IMR-90 (cell line): ENCODE results near the gene ZNF575. TPM values are rescaled to one million over a fixed set of nuclear protein-coding genes. Genes with fewer than 3 reads are reported as not detected.

ENCODE experiments used
- ATAC-seq: fragments of 200-7000 bp; cut with Tn5 transposase; 2 replicates; pipeline ENCODE4 v1.9.1; 2020; ENCODE audit warnings: low read depth, mild to moderate bottlenecking, moderate library complexity
- BruUV-seq: library from RNA; stranded (reverse); fragments of 400-500 nt; replicated peaks from 2 replicates; lab custom pipeline; 2021; lab: Mats Ljungman, UMichigan
- CTCF ChIA-PET: fragments of 300-600 bp; formaldehyde crosslinking; extraction: SDS; loops from one replicate; lab custom pipeline; 2021; ENCODE audit warnings: antibody characterized with exemption; lab: Yijun Ruan, JAX
- POLR2A ChIA-PET: fragments of 300-600 bp; sonication (Branson Sonifier 250); formaldehyde crosslinking; loops from one replicate; lab custom pipeline; 2022; ENCODE audit warnings: antibody characterized with exemption; ENCODE audit not compliant: unreplicated experiment; lab: Charles Lee
- DNase-seq: peaks from one replicate; pipeline ENCODE4 v3.0.0; 2013
- H2AFZ ChIP-seq: replicated peaks from 2 replicates; pipeline ENCODE3; 2013; ENCODE audit warnings: low read length, mild to moderate bottlenecking; ENCODE audit not compliant: poor library complexity
- H2AK5ac ChIP-seq: 2 replicates; pipeline ENCODE4 v1.6.1; 2013; ENCODE audit warnings: low read depth, low read length, inconsistent platforms
- H2AK9ac ChIP-seq: replicated peaks from 2 replicates; pipeline ENCODE3; 2013; ENCODE audit warnings: mild to moderate bottlenecking, low read depth, low read length, moderate library complexity; ENCODE audit not compliant: poor library complexity
- H2BK120ac ChIP-seq: 2 replicates; pipeline ENCODE4 v1.6.1; 2013; ENCODE audit warnings: low read depth, low read length, inconsistent platforms
- H2BK15ac ChIP-seq: 3 replicates; pipeline ENCODE4 v1.6.1; 2013; ENCODE audit warnings: low read depth, low read length, inconsistent platforms
- H2BK20ac ChIP-seq: 2 replicates; pipeline ENCODE4 v1.6.1; 2013; ENCODE audit warnings: low read depth, mild to moderate bottlenecking, inconsistent platforms, low read length, moderate library complexity
- H2BK5ac ChIP-seq: 2 replicates; pipeline ENCODE4 v1.6.1; 2013; ENCODE audit warnings: mild to moderate bottlenecking, low read depth, low read length, inconsistent platforms; ENCODE audit not compliant: poor library complexity, severe bottlenecking
- H3K14ac ChIP-seq: replicated peaks from 2 replicates; pipeline ENCODE4 v1.6.1; 2013; ENCODE audit warnings: low read depth, low read length, inconsistent platforms
- H3K18ac ChIP-seq: 2 replicates; pipeline ENCODE4 v1.6.1; 2013; ENCODE audit warnings: low read depth, low read length, control low read depth
- H3K23ac ChIP-seq: 2 replicates; pipeline ENCODE4 v1.6.1; 2013; ENCODE audit warnings: low read depth, low read length, inconsistent platforms
- H3K27ac ChIP-seq: 2 replicates; pipeline ENCODE4 v1.5.1; 2013; ENCODE audit warnings: mild to moderate bottlenecking, control low read depth, low read length; ENCODE audit not compliant: insufficient read depth
- H3K27me3 ChIP-seq: 2 replicates; pipeline ENCODE4 v1.6.1; 2013; ENCODE audit warnings: low read length; ENCODE audit not compliant: control insufficient read depth, insufficient read depth
- H3K36me3 ChIP-seq: 2 replicates; pipeline ENCODE4 v1.6.1; 2013; ENCODE audit warnings: low read length, mixed read lengths; ENCODE audit not compliant: control insufficient read depth, insufficient read depth
- H3K4ac ChIP-seq: 2 replicates; pipeline ENCODE4 v1.6.1; 2013; ENCODE audit warnings: low read depth, low read length, inconsistent platforms
- H3K4me1 ChIP-seq: 2 replicates; pipeline ENCODE4 v1.6.1; 2013; ENCODE audit warnings: low read length, mixed read lengths; ENCODE audit not compliant: control insufficient read depth, insufficient read depth
- H3K4me2 ChIP-seq: 2 replicates; pipeline ENCODE4 v1.6.1; 2013; ENCODE audit warnings: low read depth, mild to moderate bottlenecking, control low read depth, low read length, moderate library complexity
- H3K4me3 ChIP-seq: 2 replicates; pipeline ENCODE4 v1.5.1; 2013; ENCODE audit warnings: low read depth, mild to moderate bottlenecking, control low read depth, low read length, moderate library complexity; ENCODE audit not compliant: insufficient read depth
- H3K56ac ChIP-seq: 2 replicates; pipeline ENCODE4 v1.6.1; 2013; ENCODE audit warnings: low read length, inconsistent platforms; ENCODE audit not compliant: insufficient read depth; ENCODE audit errors: extremely low read depth
- H3K79me1 ChIP-seq, 2 experiments: 2 replicates each; pipeline ENCODE4 v1.6.1; 2013; ENCODE audit warnings: low read length in 2 of 2, inconsistent platforms in 1 of 2, low read depth in 1 of 2
- H3K9ac ChIP-seq: 2 replicates; pipeline ENCODE4 v1.6.1; 2013; ENCODE audit warnings: low read depth, low read length, control low read depth
- H3K9me1 ChIP-seq: 2 replicates; pipeline ENCODE4 v1.6.1; 2013; ENCODE audit warnings: low read length, inconsistent platforms; ENCODE audit not compliant: insufficient read depth
- H3K9me3 ChIP-seq: 2 replicates; pipeline ENCODE4 v1.6.1; 2013; ENCODE audit warnings: low read length; ENCODE audit not compliant: control insufficient read depth, insufficient read depth
- H4K20me1 ChIP-seq: 2 replicates; pipeline ENCODE4 v1.6.1; 2013; ENCODE audit warnings: low read length, inconsistent platforms; ENCODE audit not compliant: insufficient read depth
- H4K5ac ChIP-seq: 2 replicates; pipeline ENCODE4 v1.6.1; 2013; ENCODE audit warnings: mild to moderate bottlenecking, low read depth, low read length, control low read depth
- H4K8ac ChIP-seq, 2 experiments: 2 replicates each; pipeline ENCODE4 v1.6.1; 2013; ENCODE audit warnings: low read depth in 2 of 2, low read length in 2 of 2, control low read depth in 1 of 2, inconsistent platforms in 1 of 2
- H4K91ac ChIP-seq: 2 replicates; pipeline ENCODE4 v1.6.1; 2013; ENCODE audit warnings: low read depth, low read length, inconsistent platforms; ENCODE audit not compliant: insufficient read depth
- CHD1 ChIP-seq: IDR thresholded peaks from 2 replicates; pipeline ENCODE4 v1.6.1; 2012; ENCODE audit warnings: low read depth, low read length, improper control_type of control experiment
- MXI1 ChIP-seq: IDR thresholded peaks from 2 replicates; pipeline ENCODE4 v1.6.1; 2012; ENCODE audit warnings: low read depth, mild to moderate bottlenecking, low read length, moderate library complexity, borderline replicate concordance
- WGBS, 2 experiments: methylation state at CpG; one replicate each; pipeline versions ENCODE4 v1.1.5 to v1.1.7; 2013; ENCODE audit warnings: missing lambda C conversion rate in 2 of 2; ENCODE audit not compliant: insufficient read length in 1 of 2; ENCODE audit errors: extremely low coverage in 2 of 2; 5-methylcytosine and 5-hydroxymethylcytosine counted together
- dilution Hi-C: fragments of 300-500 bp; cut with HindIII; formaldehyde crosslinking; loops from one replicate; pipeline ENCODE4 v1.14.3; 2018; ENCODE audit warnings: low sequenced_read_pairs; ENCODE audit not compliant: unreplicated experiment
- in situ Hi-C: fragments of 300-500 bp; cut with MboI; formaldehyde crosslinking; loops from 3 replicates; pipeline ENCODE4 v1.14.3; 2019; ENCODE audit warnings: low sequenced_read_pairs, inconsistent platforms, mixed read lengths
- intact Hi-C: fragments of 100-400 bp; cut with micrococcal nuclease; formaldehyde crosslinking; loops from 2 replicates; pipeline ENCODE4 v1.10.0; 2022
- polyA plus RNA-seq, 3 experiments: library from polyadenylated mRNA; depleted of rRNA; stranded (reverse); fragments of >200 nt; gene quantifications; 2 replicates each; pipeline ENCODE4 v1.2.3, GENCODE V29; 2012; ENCODE audit warnings: low replicate concordance in 1 of 3
- total RNA-seq: library from RNA; depleted of rRNA; stranded (reverse); fragments of >200 nt; gene quantifications from 2 replicates; pipeline ENCODE4 v1.2.3, GENCODE V29; 2012

ZNF575 gene
- total and polyA plus RNA-seq, 2 of the 4 experiments (the other 2 are of a cell fraction), result 0.77 TPM; not detected in 1

DNA sequence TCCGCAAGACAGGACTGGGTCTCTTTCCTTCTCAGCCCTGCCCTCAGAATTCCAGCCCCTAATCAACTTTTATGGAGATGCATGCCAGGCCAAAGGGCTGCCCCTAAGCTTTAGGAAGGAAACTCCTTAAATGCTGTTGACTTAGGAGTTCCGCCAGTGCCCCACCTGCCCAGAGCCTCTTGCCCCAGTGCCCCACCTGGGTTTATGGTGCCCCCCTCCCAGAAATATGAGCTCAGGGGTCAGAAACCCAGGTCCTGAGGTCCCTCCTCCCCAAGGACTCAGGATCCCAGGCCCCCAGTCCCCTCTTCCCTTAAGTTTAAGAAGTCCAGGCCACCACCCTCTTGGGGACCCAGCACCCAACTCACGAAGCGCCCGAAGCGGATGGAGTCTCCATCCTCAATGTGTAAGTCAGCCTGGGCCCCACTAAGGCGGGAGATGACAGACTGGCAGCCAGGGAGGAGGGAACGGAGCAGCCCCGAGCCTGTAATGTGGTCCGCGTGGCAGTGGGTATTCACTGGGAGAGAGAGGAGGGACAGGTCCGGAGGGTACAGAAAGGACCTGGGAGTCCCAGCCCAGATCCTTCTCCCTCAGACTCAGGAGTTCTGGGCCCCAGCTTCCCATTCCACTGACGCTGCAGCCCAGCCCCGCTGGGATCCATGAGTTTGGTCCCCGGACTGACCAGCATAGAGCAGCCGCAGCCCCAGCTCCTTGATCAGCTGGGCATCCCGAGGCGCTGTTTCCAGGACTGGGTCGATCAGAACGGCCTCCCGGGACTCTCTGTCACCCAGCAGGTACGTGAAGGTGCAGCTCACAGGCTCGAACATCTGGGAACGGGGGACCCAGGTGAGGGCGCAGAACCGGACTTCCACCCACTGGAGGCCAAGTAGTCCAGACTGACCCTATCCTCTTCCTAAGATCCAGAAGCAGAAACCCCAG lies 6.9 kb upstream of the ZNF575 start:
- Histone ChIP-seq H3K18ac (no peak overlapping the region), H4K5ac (no peak overlapping the region), H2AK5ac (peak overlapping the region; percentile 54), H3K4ac (peak overlapping the region; percentile 76), H3K9me1 (peaks cover 11% of the 10 kb centered on the region), H3K27ac (peak overlapping the region; percentile 19), H3K4me2 (peak overlapping the region; percentile 82), H3K27me3 (no peaks in the 10 kb centered on the region), H2AFZ (peak overlapping the region; percentile 94), H3K9me3 (no peaks in the 10 kb centered on the region), H2BK15ac (no peak overlapping the region), H3K9ac (peak overlapping the region; percentile 80), H3K4me3 (peak overlapping the region; percentile 96), H3K4me1 (peaks cover 4% of the 10 kb centered on the region), H3K79me1 (peaks cover 20 to 63% of the 10 kb centered on the region in 2 experiments; a peak in 3 of 4 replicates), H2BK20ac (no peak overlapping the region), H3K14ac (peak overlapping the region; percentile 79), H4K91ac (peak overlapping the region; percentile 33; the same call in 1 of the 2 replicates), H2BK120ac (no peak overlapping the region), H4K20me1 (peaks cover 6% of the 10 kb centered on the region), H3K56ac (peak overlapping the region; percentile 65), H3K36me3 (peaks cover 2% of the 10 kb centered on the region; the same call in 1 of the 2 replicates), H4K8ac (peak overlapping the region; percentile 33 to 53; a peak in 3 of 4 replicates), H2AK9ac (peak overlapping the region; percentile 84), H3K23ac (peak overlapping the region; percentile 81), H2BK5ac (no peak overlapping the region)
- peak; percentile 9 for DNase-seq
- dilution Hi-C loops, result no loop called here
- 9% methylated on average over 6 of the region's 26 CpGs; no CpG with 5 or more reads in 1 of the 2 experiments for WGBS, 2 experiments
- ChIA-PET POLR2A (no interaction called here), CTCF (no interaction called here)
- peak; percentile 30 for ATAC-seq
- TF ChIP-seq MXI1 (peak; percentile 52; the same call in 1 of the 2 replicates), CHD1 (no peak)
- intact Hi-C loops, result no loop called here
- BruUV-seq, result no TSS peak
- in situ Hi-C loops, result loop anchor here (10.0 kb wide), 1 partner anchor 421 kb away; no protein-coding TSS in a partner anchor
